ENCODE results near the gene B3GALT6.
"Not testable (repeated sequence)": the region's sequence is repeated elsewhere in the genome, so short reads cannot be mapped to it uniquely, and the experiment has no call there.

B3GALT6 gene

GRCh38 chr1:1232208-1232795, at the start of gene B3GALT6:
Gene B3GALT6, plus strand, starts transcription at chr1:1232237. Its CDS starts 42 bp downstream, at chr1:1232279.
- no peak for DNase-seq (ENCODE audit: low spot score)

- DNase-seq (ENCODE audit: low spot score), result no peak
Measured at GRCh38 chr1:1182491-1183220, 49.4 kb upstream of the B3GALT6 start.

GRCh38 chr1:1183221-1183747, 48.8 kb upstream of the B3GALT6 start:
- DNase-seq (ENCODE audit: low spot score), result no peak

- no peak for DNase-seq (ENCODE audit: low spot score)
Measured at GRCh38 chr1:1183833-1184775, 47.9 kb upstream of the B3GALT6 start.

GRCh38 chr1:1185101-1185765, 46.8 kb upstream of the B3GALT6 start:
- DNase-seq (ENCODE audit: low spot score), result no peak

GRCh38 chr1:1187938-1188337, 44.1 kb upstream of the B3GALT6 start:
- DNase-seq (ENCODE audit: low spot score), result no peak

- no peak for DNase-seq (ENCODE audit: low spot score)
Measured at GRCh38 chr1:1189111-1189510, 42.9 kb upstream of the B3GALT6 start.

- no peak for DNase-seq (ENCODE audit: low spot score)
Measured at GRCh38 chr1:1191734-1192133, 40.3 kb upstream of the B3GALT6 start.

- no peak for DNase-seq (ENCODE audit: low spot score)
Measured at GRCh38 chr1:1194723-1195122, 37.3 kb upstream of the B3GALT6 start.

- DNase-seq (ENCODE audit: low spot score), result not testable (repeated sequence)
Measured at GRCh38 chr1:1195726-1196125, 36.3 kb upstream of the B3GALT6 start.

GRCh38 chr1:1196431-1197187, 35.4 kb upstream of the B3GALT6 start:
- no peak for DNase-seq (ENCODE audit: low spot score)

GRCh38 chr1:1197188-1197500, 34.9 kb upstream of the B3GALT6 start:
- DNase-seq (ENCODE audit: low spot score), result no peak

GRCh38 chr1:1197551-1198422, 34.2 kb upstream of the B3GALT6 start:
- no peak for DNase-seq (ENCODE audit: low spot score)

GRCh38 chr1:1198423-1199140, 33.5 kb upstream of the B3GALT6 start:
- DNase-seq (ENCODE audit: low spot score), result no peak

- no peak for DNase-seq (ENCODE audit: low spot score)
Measured at GRCh38 chr1:1199141-1199960, 32.7 kb upstream of the B3GALT6 start.

- no peak for DNase-seq (ENCODE audit: low spot score)
Measured at GRCh38 chr1:1199961-1200875, 31.8 kb upstream of the B3GALT6 start.

Measured in HuH-7 (cell line).